CD14-positive monocyte (primary cell): ENCODE data around the gene PITPNM2. TPM values are rescaled to one million over a fixed set of nuclear protein-coding genes. Genes with fewer than 3 reads are reported as not detected.

ENCODE experiments used
- DNase-seq, 3 donors: peaks; one replicate each; pipeline ENCODE4 v3.0.0-alpha.2; 2011 to 2022
- H2AFZ ChIP-seq: 2 replicates; pipeline ENCODE4 v1.6.0; 2012; ENCODE audit warnings: mild to moderate bottlenecking, low read depth, low read length, inconsistent platforms; ENCODE audit not compliant: insufficient read depth, poor library complexity, severe bottlenecking
- H3K27ac ChIP-seq, 2 donors: 1 replicate in 1 of 2; 2 replicates in 1 of 2; pipeline ENCODE4 v1.5.1; 2012 to 2013; ENCODE audit warnings: low read length in 2 of 2, control low read depth in 1 of 2, inconsistent platforms in 1 of 2, low read depth in 1 of 2, mild to moderate bottlenecking in 1 of 2
- H3K27me3 ChIP-seq, 2 donors: one replicate each; pipeline versions ENCODE4 v1.6.0 to v1.6.1; 2011 to 2013; ENCODE audit warnings: low read length in 2 of 2; ENCODE audit not compliant: control insufficient read depth in 2 of 2, insufficient read depth in 2 of 2
- H3K36me3 ChIP-seq, 2 donors: replicated peaks in 1 of 2; 1 replicate in 1 of 2; 2 replicates in 1 of 2; pipeline versions ENCODE4 v1.5.1 to v1.6.1; 2012 to 2013; ENCODE audit warnings: low read length in 2 of 2, control low read depth in 1 of 2, inconsistent platforms in 1 of 2, mild to moderate bottlenecking in 1 of 2; ENCODE audit not compliant: insufficient read depth in 2 of 2, control insufficient read depth in 1 of 2
- H3K4me1 ChIP-seq, 2 donors: 1 replicate in 1 of 2; 2 replicates in 1 of 2; pipeline versions ENCODE4 v1.5.1 to v1.6.1; 2012 to 2013; ENCODE audit warnings: low read length in 2 of 2, control low read depth in 1 of 2, inconsistent platforms in 1 of 2, mild to moderate bottlenecking in 1 of 2, moderate library complexity in 1 of 2; ENCODE audit not compliant: insufficient read depth in 2 of 2, control insufficient read depth in 1 of 2
- H3K4me2 ChIP-seq: replicated peaks from 2 replicates; pipeline ENCODE3; 2012; ENCODE audit warnings: low read length, moderate library complexity, mild to moderate bottlenecking; ENCODE audit not compliant: poor library complexity, severe bottlenecking; ENCODE audit errors: extremely low read depth
- H3K4me3 ChIP-seq, 3 experiments: fragments of 200-600 bp in 1 of 3; sonication (generic) in 1 of 3; replicated peaks in 1 of 3; 1 replicate in 2 of 3; 2 replicates in 1 of 3; pipeline ENCODE4 v1.5.1; 2011 to 2013; ENCODE audit warnings: low read length in 3 of 3, mild to moderate bottlenecking in 3 of 3, control low read depth in 2 of 3, low read depth in 2 of 3, inconsistent platforms in 1 of 3, moderate library complexity in 1 of 3
- H3K79me2 ChIP-seq: 2 replicates; pipeline ENCODE4 v1.6.0; 2012; ENCODE audit warnings: mild to moderate bottlenecking, control low read depth, inconsistent platforms, low read length, moderate library complexity; ENCODE audit not compliant: insufficient read depth
- H3K9ac ChIP-seq: 2 replicates; pipeline ENCODE4 v1.6.0; 2017; ENCODE audit warnings: low read length, mild to moderate bottlenecking; ENCODE audit not compliant: insufficient read depth, poor library complexity, severe bottlenecking
- H3K9me3 ChIP-seq, 2 donors: replicated peaks in 1 of 2; 1 replicate in 1 of 2; 2 replicates in 1 of 2; pipeline versions ENCODE4 v1.5.1 to v1.6.1; 2012 to 2013; ENCODE audit warnings: low read length in 2 of 2, control low read depth in 1 of 2; ENCODE audit not compliant: control insufficient read depth in 1 of 2, insufficient read depth in 1 of 2
- H4K20me1 ChIP-seq: 2 replicates; pipeline ENCODE4 v1.6.0; 2012; ENCODE audit warnings: mild to moderate bottlenecking, low read length, control low read depth, moderate library complexity; ENCODE audit not compliant: insufficient read depth
- H3K27ac Mint-ChIP-seq, 7 donors: one replicate each; pipeline ENCODE4 v1.8.0; 2020; ENCODE audit warnings: mild to moderate bottlenecking in 7 of 7, mixed read lengths in 7 of 7, moderate library complexity in 6 of 7, inconsistent platforms in 2 of 7
- H3K27me3 Mint-ChIP-seq, 3 donors: one replicate each; pipeline ENCODE4 v1.8.0; 2021 to 2022; ENCODE audit warnings: low read depth in 3 of 3, mild to moderate bottlenecking in 3 of 3, mixed read lengths in 3 of 3, moderate library complexity in 3 of 3, inconsistent platforms in 1 of 3
- H3K36me3 Mint-ChIP-seq, 2 donors: one replicate each; pipeline ENCODE4 v1.8.0; 2020; ENCODE audit warnings: mixed read lengths in 2 of 2, inconsistent platforms in 1 of 2, mild to moderate bottlenecking in 1 of 2
- H3K4me1 Mint-ChIP-seq: one replicate; pipeline ENCODE4 v1.8.0; 2020; ENCODE audit warnings: mild to moderate bottlenecking, mixed read lengths
- H3K4me3 Mint-ChIP-seq, 2 donors: one replicate each; pipeline ENCODE4 v1.8.0; 2020; ENCODE audit warnings: mild to moderate bottlenecking in 2 of 2, mixed read lengths in 2 of 2, moderate library complexity in 1 of 2
- H3K9me3 Mint-ChIP-seq, 7 donors: one replicate each; pipeline ENCODE4 v1.8.0; 2020 to 2022; ENCODE audit warnings: mixed read lengths in 7 of 7, mild to moderate bottlenecking in 6 of 7, moderate library complexity in 6 of 7, inconsistent platforms in 2 of 7
- WGBS: methylation state at CpG from one replicate; pipeline ENCODE4 v1.1.5; 2013; ENCODE audit warnings: missing lambda C conversion rate; ENCODE audit not compliant: insufficient coverage; 5-methylcytosine and 5-hydroxymethylcytosine counted together
- intact Hi-C, 2 donors: fragments of 100-400 bp; cut with micrococcal nuclease; formaldehyde crosslinking; loops; one replicate each; pipeline versions ENCODE4 v1.15.0 to v1.15.1; 2023
- polyA plus RNA-seq, 3 donors: library from polyadenylated mRNA; depleted of rRNA in 1 of 3; unstranded in 2 of 3; stranded (reverse) in 1 of 3; fragments of 300-500 nt in 2 of 3; fragments of >200 nt in 1 of 3; fragmentation: Illumina TruSeq in 2 of 3; gene quantifications; 1 replicate in 2 of 3; 2 replicates in 1 of 3; pipeline ENCODE4 v1.2.3, GENCODE V29; 2012 to 2021
- TF ChIP-seq, protein P1 (sequence below): fragments of 200-600 bp; IDR thresholded peaks from one replicate; pipeline ENCODE4 v1.8.0; 2022; ENCODE audit warnings: antibody characterized with exemption, mild to moderate bottlenecking

Gene PITPNM2
- polyA plus RNA-seq, 3 donors, result 0.08 to 0.67 TPM; not detected in 1

DNA sequence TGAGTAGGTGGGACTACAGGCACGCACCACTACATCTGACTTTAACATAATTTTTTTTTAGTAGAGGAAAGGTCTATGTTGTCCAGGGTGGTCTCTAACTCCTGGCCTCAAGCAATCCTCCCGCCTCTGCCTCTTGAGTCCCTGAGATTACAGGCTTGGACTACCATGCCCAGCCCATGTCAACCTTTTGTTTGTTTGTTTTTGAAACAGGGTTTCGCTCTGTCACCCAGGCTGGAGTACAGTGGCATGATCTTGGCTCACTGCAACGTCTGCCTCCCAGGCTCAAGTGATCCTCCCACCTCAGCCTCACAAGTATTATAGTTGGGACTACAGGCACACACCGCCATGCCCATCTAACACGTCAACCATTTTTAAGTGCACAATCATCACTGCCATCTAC is 29.2 kb downstream of the PITPNM2 start:
- intact Hi-C loops, result no loop called here
- TF ChIP-seq, protein P1, sequence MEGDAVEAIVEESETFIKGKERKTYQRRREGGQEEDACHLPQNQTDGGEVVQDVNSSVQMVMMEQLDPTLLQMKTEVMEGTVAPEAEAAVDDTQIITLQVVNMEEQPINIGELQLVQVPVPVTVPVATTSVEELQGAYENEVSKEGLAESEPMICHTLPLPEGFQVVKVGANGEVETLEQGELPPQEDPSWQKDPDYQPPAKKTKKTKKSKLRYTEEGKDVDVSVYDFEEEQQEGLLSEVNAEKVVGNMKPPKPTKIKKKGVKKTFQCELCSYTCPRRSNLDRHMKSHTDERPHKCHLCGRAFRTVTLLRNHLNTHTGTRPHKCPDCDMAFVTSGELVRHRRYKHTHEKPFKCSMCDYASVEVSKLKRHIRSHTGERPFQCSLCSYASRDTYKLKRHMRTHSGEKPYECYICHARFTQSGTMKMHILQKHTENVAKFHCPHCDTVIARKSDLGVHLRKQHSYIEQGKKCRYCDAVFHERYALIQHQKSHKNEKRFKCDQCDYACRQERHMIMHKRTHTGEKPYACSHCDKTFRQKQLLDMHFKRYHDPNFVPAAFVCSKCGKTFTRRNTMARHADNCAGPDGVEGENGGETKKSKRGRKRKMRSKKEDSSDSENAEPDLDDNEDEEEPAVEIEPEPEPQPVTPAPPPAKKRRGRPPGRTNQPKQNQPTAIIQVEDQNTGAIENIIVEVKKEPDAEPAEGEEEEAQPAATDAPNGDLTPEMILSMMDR, result no peak
- Mint-ChIP-seq H3K27ac (no peak overlapping the region), H3K4me1 (peaks cover 7% of the 10 kb centered on the region), H3K36me3 (no peaks in the 10 kb centered on the region), H3K27me3 (peaks cover 0 to 4% (median 3%) of the 10 kb centered on the region in 3 donors), H3K9me3 (no peaks in the 10 kb centered on the region), H3K4me3 (no peak overlapping the region)
- H3K27ac ChIP-seq, result no peak overlapping the region
- H3K27me3 ChIP-seq, result no peaks in the 10 kb centered on the region
- H3K79me2 ChIP-seq, result no peaks in the 10 kb centered on the region
- H3K36me3 ChIP-seq, result no peaks in the 10 kb centered on the region
- H3K9me3 ChIP-seq, result no peaks in the 10 kb centered on the region
- H4K20me1 ChIP-seq, result no peaks in the 10 kb centered on the region
- H3K4me1 ChIP-seq, result peaks cover 0 to 5% of the 10 kb centered on the region in 2 donors
- H3K9ac ChIP-seq, result no peak overlapping the region
- H2AFZ ChIP-seq, result no peak overlapping the region
- no peak overlapping the region for H3K4me3 ChIP-seq
- no peak overlapping the region for H3K4me2 ChIP-seq
- DNase-seq, result no peak
- 96% methylated on average over 4 of the region's 6 CpGs for WGBS

DNA sequence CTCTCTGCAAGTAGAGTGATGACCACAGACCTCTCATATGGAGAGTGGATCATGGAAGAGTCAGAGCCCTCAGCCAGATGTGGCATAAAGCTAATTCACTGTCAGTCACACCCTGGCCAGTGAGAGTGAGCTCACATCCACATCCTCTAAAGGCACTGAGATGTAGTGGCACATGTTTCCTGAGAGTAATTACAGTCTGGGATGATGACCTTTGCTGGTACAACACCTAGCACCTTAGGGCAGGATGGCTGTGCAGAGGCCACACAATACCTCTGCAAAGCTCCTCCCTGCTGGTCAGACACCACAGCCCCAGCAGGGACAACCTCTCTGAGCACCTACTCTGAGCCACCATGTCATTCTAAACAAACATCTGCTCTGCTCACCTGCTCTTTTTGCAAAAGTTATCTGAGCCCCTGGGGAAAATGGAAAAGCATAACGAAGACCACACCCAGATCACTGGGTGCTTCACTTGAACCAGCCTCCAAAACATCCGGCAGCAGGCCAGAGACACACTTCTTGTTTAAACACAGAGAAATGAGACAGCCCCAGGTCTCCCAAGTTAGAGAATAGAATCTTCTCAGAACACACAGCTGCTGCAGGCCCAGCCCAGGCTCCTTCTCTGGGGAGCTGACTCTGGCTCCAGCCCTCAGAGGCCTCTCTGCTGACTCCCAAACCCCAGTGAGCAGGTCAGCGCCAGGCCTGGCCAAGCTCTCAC is 30.3 kb downstream of the PITPNM2 start:
- no peaks in the 10 kb centered on the region for H3K9me3 ChIP-seq
- intact Hi-C loops, result no loop called here
- TF ChIP-seq, protein P1, result no peak
- Mint-ChIP-seq H3K4me1 (peaks cover 9% of the 10 kb centered on the region), H3K36me3 (no peaks in the 10 kb centered on the region), H3K27me3 (peaks cover 0 to 4% (median 2%) of the 10 kb centered on the region in 3 donors), H3K4me3 (no peak overlapping the region), H3K9me3 (no peaks in the 10 kb centered on the region), H3K27ac (peak overlapping the region in 1 of 7 donors; percentile 10)
- no peak overlapping the region for H3K27ac ChIP-seq
- H2AFZ ChIP-seq, result no peak overlapping the region
- no peak overlapping the region for H3K4me2 ChIP-seq
- H4K20me1 ChIP-seq, result no peaks in the 10 kb centered on the region
- H3K79me2 ChIP-seq, result no peaks in the 10 kb centered on the region
- H3K4me3 ChIP-seq, result no peak overlapping the region
- 92% methylated on average over 2 of the region's 3 CpGs for WGBS
- no peak overlapping the region for H3K9ac ChIP-seq
- H3K27me3 ChIP-seq, result no peaks in the 10 kb centered on the region
- peaks cover 7 to 10% of the 10 kb centered on the region in 2 donors for H3K4me1 ChIP-seq
- no peaks in the 10 kb centered on the region for H3K36me3 ChIP-seq
- no peak for DNase-seq
